Activated CD4-positive, alpha-beta T cell treated with anti-CD3 and anti-CD28 coated beads, Interleukin-2, amount 10 ng/mL, durations not matched to agents 24 days and 14 days (primary cell): ENCODE measurements around the gene TRIM29. TPM values are rescaled to one million over a fixed set of nuclear protein-coding genes. Genes with fewer than 3 reads are reported as not detected.

Source experiments
- DNase-seq: peaks from one replicate; pipeline ENCODE4 v3.0.0; 2022
- H3K27ac Mint-ChIP-seq: one replicate; pipeline ENCODE4 v1.8.0; 2022; ENCODE audit warnings: mild to moderate bottlenecking, mixed read lengths
- H3K27me3 Mint-ChIP-seq: one replicate; pipeline ENCODE4 v1.8.0; 2022; ENCODE audit warnings: mixed read lengths
- H3K36me3 Mint-ChIP-seq: one replicate; pipeline ENCODE4 v1.8.0; 2022; ENCODE audit warnings: low read depth, mild to moderate bottlenecking, mixed read lengths
- H3K4me1 Mint-ChIP-seq: one replicate; pipeline ENCODE4 v1.8.0; 2021; ENCODE audit warnings: mixed read lengths
- H3K4me3 Mint-ChIP-seq: one replicate; pipeline ENCODE4 v1.8.0; 2022; ENCODE audit warnings: mild to moderate bottlenecking, moderate library complexity, mixed read lengths
- H3K9me3 Mint-ChIP-seq: one replicate; pipeline ENCODE4 v1.8.0; 2021; ENCODE audit warnings: mixed read lengths
- intact Hi-C: fragments of 100-400 bp; cut with micrococcal nuclease; formaldehyde crosslinking; loops from one replicate; pipeline ENCODE4 v1.15.1; 2023
- total RNA-seq: library from RNA; stranded (reverse); gene quantifications from 2 replicates; pipeline ENCODE4 v1.2.3, GENCODE V29; 2022

TRIM29 gene
- total RNA-seq, 1 donor from 2014 or later = not detected

DNA sequence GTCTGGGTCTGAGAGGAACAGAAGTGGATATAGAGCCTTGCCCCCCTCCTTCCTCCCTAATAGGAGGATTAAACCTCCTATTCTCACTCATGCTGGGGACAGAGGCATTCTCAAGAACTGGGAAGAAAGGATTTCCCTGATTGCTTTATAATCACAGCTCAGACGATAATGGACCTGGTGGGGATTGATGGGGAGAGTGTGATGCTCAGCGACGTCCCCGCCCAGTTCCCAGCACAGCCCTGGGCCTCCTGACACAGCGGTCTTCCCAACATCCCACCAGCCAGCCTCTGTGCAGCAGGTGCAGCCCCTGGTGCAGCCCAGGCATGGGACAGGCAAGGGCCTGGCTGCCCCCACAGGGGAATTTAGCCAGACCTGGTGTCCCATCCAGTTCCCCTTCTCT, 28.4 kb downstream of the TRIM29 start:
- H3K36me3 Mint-ChIP-seq = no peaks in the 10 kb centered on the region
- H3K27ac Mint-ChIP-seq = no peak overlapping the region
- no peaks in the 10 kb centered on the region for H3K27me3 Mint-ChIP-seq
- H3K4me3 Mint-ChIP-seq = no peak overlapping the region
- no peak for DNase-seq
- H3K9me3 Mint-ChIP-seq = no peaks in the 10 kb centered on the region
- H3K4me1 Mint-ChIP-seq = no peaks in the 10 kb centered on the region
- intact Hi-C loops = loop anchor here (5.0 kb wide), 1 partner anchor 627 kb away; no protein-coding TSS in a partner anchor

DNA sequence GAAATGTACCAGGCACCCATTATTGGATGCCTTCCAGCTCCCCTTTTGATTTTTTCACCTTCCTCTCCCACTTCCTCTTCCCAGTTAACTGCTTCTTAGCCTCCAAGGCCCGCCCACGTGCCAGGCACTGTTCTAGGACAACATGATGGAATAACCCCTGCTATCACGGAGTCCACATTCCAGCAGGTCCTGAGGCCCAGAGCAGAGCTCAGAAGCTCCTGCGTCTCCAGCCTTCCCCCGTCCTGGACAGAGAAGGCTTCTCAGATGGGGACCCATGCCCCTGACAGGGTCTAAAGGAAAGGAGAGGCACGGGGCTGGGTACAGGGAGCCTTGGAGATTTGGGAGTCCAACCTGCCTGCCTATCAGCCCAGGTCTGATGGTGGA, 29.1 kb downstream of the TRIM29 start:
- Mint-ChIP-seq H3K4me1 (no peaks in the 10 kb centered on the region), H3K9me3 (no peaks in the 10 kb centered on the region), H3K4me3 (no peak overlapping the region), H3K36me3 (no peaks in the 10 kb centered on the region), H3K27ac (no peak overlapping the region), H3K27me3 (no peaks in the 10 kb centered on the region)
- no peak for DNase-seq
- intact Hi-C loops = loop anchor here (1.0 to 5.0 kb wide), 3 partner anchors 379 to 626 kb away; partner anchors contain the start of gene NECTIN1

DNA sequence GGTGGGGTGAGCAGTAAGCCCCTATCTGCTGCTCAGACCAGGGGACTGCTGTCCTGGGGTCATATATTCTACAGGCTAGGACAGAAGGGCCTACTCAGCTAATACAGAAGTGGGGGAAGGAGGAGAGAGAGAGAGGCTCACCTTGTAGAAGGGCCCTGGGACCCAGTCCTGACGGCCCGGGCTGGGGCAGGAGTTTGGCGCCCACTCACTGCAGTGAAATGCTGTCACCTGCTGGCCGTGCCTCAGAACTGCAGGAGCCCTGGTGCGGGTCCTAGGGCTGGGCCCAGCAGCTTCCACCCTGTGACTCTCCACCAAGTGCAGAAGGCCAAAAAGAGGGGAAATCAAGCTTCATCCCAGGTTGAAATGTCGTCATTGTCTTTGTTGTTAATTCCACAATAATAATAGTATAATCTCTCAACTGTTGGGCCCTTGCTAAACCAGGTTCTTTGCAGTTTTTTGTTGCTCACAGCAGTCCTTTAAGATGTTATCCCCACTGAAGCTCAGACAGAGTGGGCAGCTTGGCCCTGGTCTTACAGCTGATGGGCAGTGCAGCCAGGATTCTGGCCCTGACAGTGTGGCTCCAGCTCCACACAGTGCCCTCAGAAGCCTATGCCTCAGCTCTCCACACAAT, 29.6 kb downstream of the TRIM29 start:
- Mint-ChIP-seq H3K36me3 (no peaks in the 10 kb centered on the region), H3K4me3 (no peak overlapping the region), H3K4me1 (no peaks in the 10 kb centered on the region), H3K27ac (no peak overlapping the region), H3K9me3 (no peaks in the 10 kb centered on the region), H3K27me3 (no peaks in the 10 kb centered on the region)
- intact Hi-C loops = loop anchor here (1.0 to 5.0 kb wide), 3 partner anchors 379 to 626 kb away; partner anchors contain the start of gene NECTIN1
- peak; percentile 88 for DNase-seq

DNA sequence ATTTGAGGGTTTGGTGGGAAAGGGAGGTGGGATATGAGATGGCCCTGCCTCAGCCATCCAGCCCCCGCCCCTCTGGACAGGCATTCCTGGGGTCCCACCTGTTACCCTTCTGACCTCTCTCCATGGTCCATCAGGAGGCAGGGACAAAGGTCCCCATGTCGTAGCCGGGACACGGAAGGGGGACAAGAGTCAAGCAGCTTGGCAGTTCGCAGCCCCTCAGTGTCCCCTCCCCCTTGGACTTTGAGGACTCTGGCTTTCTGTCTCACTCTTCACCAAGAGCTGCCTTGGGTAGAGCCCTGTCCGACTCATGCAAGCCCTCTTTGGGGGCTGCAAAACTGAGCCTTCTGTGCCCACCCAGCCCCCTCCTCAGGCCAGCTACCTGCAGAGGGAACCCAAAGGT, 30.2 kb downstream of the TRIM29 start:
- Mint-ChIP-seq H3K4me1 (no peaks in the 10 kb centered on the region), H3K27ac (no peak overlapping the region), H3K9me3 (no peaks in the 10 kb centered on the region), H3K36me3 (no peaks in the 10 kb centered on the region), H3K27me3 (no peaks in the 10 kb centered on the region), H3K4me3 (no peak overlapping the region)
- DNase-seq = no peak
- intact Hi-C loops = loop anchor here (1.0 to 5.0 kb wide), 3 partner anchors 378 to 625 kb away; partner anchors contain the start of gene NECTIN1

DNA sequence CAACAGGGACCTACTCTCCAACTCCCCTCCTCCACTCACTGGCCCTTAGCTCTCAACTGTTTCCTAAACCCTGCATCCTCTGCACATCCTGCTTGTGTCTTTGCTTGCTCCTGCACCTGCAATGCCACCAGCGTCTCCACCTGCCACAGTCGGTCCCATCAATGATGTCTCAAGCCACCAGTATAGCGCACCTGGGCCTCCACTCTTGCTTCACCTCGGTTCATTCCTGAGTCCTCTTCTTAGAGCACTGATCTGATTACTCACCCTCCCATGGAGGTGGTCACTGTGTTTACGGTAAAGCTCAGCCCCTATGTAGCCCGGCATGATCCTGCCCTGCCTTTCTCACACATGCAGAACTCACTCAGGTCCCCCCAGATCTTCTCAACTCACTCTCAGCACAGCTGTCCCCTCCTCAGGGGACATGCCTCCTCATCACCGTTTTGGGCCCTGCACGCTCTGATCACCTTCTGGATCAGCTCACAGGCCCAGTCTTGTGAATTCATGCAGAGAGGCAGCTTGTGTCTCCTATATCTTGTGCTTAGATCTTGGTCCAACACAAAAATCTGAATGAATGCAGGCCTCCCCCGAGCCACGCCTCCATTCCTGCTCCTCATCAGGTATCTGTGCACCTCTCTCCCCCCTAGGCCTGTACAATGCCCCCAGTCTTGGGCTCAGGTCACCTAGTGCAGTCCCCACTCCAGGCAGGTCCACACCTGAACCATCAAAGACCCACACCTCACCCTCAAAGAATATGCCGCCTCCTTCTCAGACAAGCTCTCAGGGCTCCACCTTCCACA, 31.4 kb downstream of the TRIM29 start:
- Mint-ChIP-seq H3K9me3 (no peaks in the 10 kb centered on the region), H3K36me3 (no peaks in the 10 kb centered on the region), H3K4me3 (no peak overlapping the region), H3K27me3 (no peaks in the 10 kb centered on the region), H3K27ac (no peak overlapping the region), H3K4me1 (no peaks in the 10 kb centered on the region)
- no peak for DNase-seq
- intact Hi-C loops = loop anchor here (5.0 kb wide), 1 partner anchor 624 kb away; no protein-coding TSS in a partner anchor

DNA sequence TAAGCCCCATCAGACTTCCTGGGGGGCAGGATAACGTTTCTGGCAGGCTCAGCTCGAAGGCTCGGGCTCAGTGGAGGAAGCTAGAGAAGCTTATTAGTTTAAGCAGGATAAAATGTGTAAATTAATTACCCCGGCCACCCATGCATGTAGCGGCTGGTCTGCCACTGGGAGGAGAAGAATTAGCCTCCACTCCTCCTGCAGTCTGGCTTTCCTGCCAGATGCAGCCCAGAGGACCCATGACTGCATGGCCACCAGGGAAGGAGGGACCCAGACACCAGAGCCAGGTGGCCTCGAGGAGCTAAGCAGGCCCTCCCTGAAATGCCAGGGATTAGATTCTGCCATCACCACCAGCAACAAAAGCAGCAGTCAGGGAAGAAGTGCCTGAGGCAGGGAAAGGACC, 32.3 kb downstream of the TRIM29 start:
- Mint-ChIP-seq H3K27me3 (no peaks in the 10 kb centered on the region), H3K36me3 (no peaks in the 10 kb centered on the region), H3K4me3 (no peak overlapping the region), H3K4me1 (no peaks in the 10 kb centered on the region), H3K27ac (no peak overlapping the region), H3K9me3 (no peaks in the 10 kb centered on the region)
- intact Hi-C loops = loop anchor here (5.0 kb wide), 1 partner anchor 623 kb away; no protein-coding TSS in a partner anchor
- DNase-seq = no peak

DNA sequence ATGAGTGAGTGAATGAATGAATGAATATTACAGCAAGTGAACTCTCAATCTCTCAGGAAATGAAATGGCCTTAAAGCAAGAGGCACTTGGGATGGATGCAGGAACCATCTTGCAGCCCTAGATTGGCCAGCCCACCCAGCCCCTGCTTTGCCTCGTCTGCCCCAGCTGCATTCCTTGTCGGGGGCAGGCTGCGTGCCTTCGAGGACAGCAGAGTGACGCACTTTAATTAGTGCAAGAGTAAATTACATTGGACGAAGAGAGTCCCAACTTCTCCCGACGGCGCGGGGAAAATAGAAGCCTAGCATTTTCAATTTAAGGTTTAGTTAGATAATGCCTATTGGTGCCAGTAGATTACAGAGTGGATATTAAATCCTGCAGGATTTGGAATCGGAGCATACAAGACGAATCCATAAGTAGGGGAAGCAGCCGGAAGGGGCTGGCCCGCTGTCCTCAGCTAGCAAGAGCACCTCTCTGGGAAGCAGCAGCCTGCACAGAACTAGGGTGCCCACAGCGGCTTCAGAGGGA, 33.8 kb downstream of the TRIM29 start:
- intact Hi-C loops = no loop called here

DNA sequence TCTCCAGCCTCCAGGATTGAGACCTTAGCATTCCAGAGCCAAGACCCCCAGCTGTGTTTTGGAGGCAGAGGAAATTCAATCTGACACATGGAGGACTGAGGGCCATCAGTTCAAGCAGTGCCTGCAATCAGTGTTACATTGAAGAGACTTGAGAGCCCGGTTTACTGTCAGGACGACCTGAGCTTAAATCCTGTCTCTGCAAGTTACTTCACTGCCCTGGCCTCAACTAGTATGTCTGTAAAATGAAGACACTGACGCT, 35.1 kb downstream of the TRIM29 start:
- no peaks in the 10 kb centered on the region for H3K9me3 Mint-ChIP-seq
- H3K4me3 Mint-ChIP-seq = no peak overlapping the region
- no peaks in the 10 kb centered on the region for H3K36me3 Mint-ChIP-seq
- no peaks in the 10 kb centered on the region for H3K4me1 Mint-ChIP-seq
- no peaks in the 10 kb centered on the region for H3K27me3 Mint-ChIP-seq
- no peak overlapping the region for H3K27ac Mint-ChIP-seq
- intact Hi-C loops = no loop called here
- no peak for DNase-seq

More for the DNA sequence above, 33.8 kb downstream of the TRIM29 start:
- DNase-seq = no peak
- no peaks in the 10 kb centered on the region for H3K4me1 Mint-ChIP-seq
- H3K27ac Mint-ChIP-seq = no peak overlapping the region
- H3K9me3 Mint-ChIP-seq = no peaks in the 10 kb centered on the region
- H3K4me3 Mint-ChIP-seq = no peak overlapping the region
- H3K36me3 Mint-ChIP-seq = no peaks in the 10 kb centered on the region
- no peaks in the 10 kb centered on the region for H3K27me3 Mint-ChIP-seq

DNA sequence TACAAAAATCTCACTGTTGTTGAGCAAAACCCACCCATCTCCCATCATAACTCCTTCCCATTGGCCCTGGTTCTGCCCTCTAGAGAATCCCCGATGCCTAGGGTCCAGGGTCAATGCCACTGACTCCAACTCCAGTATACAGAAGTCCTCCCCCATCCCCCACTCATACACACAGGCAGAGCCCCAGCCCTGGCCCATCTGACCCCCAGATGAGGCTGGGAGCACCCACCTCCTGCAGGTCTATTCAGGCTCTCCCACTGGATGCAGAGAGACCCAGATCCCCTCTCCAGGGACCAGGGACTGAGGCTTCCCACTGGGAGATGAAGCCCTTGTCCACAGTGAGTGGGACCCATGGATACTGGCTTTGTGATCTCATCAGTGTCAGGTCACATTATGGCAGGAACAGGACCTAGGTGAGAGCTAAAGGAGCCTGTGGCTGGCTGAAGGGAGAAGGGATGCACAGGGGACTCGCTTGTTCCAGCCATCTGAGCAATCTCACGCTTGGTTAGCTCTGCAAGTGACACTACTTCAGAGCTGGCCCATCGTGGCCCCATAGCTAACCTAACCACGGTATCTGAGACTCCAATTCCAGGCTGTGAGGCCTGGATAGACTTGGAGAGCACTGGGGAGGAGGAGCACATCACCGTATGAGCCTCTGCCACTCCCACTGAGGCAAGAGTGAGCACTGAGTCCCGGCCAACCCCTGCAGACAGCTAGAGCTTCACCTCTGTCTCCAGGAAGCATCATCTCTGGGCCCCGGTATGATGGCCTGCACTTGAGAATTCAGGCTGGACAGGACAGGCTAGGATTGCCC, 35.7 kb downstream of the TRIM29 start:
- no peaks in the 10 kb centered on the region for H3K4me1 Mint-ChIP-seq
- H3K36me3 Mint-ChIP-seq = no peaks in the 10 kb centered on the region

DNA sequence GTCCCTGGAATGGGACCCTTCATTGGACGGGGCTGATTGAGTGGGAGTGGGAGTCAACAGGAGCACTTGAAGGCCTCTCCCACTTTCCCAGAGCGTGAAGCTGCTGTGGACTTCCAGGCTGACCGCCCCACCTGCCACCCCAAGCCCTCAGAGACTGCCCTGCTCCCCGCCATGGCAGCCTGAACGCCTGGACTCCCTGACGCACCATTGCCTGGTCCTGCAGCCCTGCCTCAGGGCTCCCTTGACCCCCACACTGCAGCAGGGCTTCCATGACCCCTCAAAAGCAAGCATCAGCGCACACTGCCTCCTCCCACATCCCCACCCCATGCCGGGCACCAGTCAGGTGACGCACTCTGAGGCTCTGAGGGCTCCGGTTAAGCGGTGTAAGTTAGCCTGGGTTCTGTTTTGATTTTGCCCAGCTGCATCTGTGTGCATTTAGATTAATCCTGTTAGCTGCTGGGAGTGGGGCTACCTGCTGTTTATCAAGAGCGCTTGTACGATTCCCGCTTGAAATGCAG, 39.4 kb downstream of the TRIM29 start:
- Mint-ChIP-seq H3K4me3 (no peak overlapping the region), H3K27ac (no peak overlapping the region), H3K36me3 (no peaks in the 10 kb centered on the region), H3K4me1 (no peaks in the 10 kb centered on the region), H3K27me3 (peaks cover 2% of the 10 kb centered on the region), H3K9me3 (no peaks in the 10 kb centered on the region)
- no peak for DNase-seq
- intact Hi-C loops = no loop called here

More for the DNA sequence above, 35.7 kb downstream of the TRIM29 start:
- no peak overlapping the region for H3K27ac Mint-ChIP-seq
- H3K4me3 Mint-ChIP-seq = no peak overlapping the region
- intact Hi-C loops = no loop called here
- H3K27me3 Mint-ChIP-seq = no peaks in the 10 kb centered on the region
- DNase-seq = no peak
- no peaks in the 10 kb centered on the region for H3K9me3 Mint-ChIP-seq

DNA sequence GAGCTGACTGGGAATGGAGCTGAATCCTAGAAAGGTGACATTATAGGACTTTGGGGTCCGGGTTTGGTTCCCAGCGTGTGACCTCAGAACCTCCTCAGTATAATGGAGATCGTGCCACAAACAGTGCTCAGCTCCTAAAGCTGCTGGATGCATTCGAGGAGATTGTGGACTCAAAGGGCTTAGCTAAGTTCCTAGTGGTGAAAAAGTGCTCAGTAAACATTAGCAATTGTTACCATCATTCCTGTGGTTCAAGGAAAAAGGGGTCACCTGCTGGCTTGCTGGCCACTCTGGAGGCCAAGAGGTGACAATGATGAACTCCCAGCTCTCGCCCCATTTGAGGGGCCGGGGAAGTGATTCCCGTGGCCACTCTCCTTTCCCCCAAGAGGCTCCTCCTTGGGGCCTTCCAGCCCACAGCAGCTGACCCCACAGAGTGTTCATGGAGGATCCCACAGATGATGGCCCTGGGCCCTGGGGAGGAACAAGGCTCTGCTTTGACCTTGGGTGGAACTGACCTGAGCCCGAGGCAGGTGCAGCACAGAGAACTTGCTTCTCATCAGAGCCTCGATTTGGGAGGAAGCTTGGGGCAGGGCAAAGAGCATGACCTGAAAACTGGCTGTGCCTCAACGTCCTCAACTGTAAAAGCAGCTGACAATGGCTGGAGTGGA, 40.1 kb downstream of the TRIM29 start:
- Mint-ChIP-seq H3K36me3 (no peaks in the 10 kb centered on the region), H3K9me3 (no peaks in the 10 kb centered on the region), H3K4me1 (no peaks in the 10 kb centered on the region), H3K4me3 (no peak overlapping the region), H3K27ac (no peak overlapping the region), H3K27me3 (peaks cover 2% of the 10 kb centered on the region)
- intact Hi-C loops = no loop called here
- DNase-seq = no peak

DNA sequence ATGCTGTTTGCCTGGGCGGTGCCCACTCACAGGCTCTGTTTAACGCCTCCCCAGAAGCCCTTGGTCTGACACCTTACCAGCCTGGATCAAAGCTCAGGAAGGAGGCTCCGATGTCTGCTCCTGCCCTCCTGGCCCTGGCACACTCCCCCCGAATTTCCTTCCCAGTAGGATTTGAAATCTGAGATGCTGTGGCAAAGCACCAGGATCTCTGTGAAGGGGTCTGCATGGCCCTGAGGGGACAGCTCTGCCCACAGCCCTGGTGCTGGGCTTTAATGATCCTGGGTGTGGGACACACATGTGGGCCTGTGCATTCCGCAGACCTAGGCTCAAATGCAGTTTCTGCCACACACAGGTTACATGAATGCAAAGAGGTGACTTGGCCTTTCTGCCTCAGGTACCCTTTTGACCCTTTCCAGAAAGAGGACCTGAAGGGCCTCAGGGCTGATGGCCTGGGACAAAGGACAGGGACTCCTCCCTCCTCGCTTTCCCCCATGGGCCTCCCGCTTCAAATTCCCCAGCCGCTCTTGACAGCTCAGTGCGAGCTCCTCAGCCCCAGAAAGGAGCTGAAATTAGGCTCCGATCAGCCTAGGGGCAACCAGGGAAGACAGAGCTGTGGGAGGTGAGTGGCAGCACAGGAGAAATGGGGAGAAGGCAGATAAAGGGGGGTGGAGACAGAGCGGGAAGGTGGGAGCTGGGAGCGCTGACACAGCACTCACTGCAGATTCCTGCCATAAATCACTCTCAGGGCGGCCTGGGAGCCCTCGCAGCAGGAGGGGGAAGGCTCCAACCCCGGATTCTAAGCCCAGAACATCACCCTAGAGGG, 41.3 kb downstream of the TRIM29 start:
- no peaks in the 10 kb centered on the region for H3K36me3 Mint-ChIP-seq
- peaks cover 4% of the 10 kb centered on the region for H3K27me3 Mint-ChIP-seq
- H3K4me1 Mint-ChIP-seq = no peaks in the 10 kb centered on the region
- intact Hi-C loops = no loop called here
- H3K4me3 Mint-ChIP-seq = no peak overlapping the region
- H3K27ac Mint-ChIP-seq = no peak overlapping the region
- no peak for DNase-seq
- H3K9me3 Mint-ChIP-seq = no peaks in the 10 kb centered on the region

DNA sequence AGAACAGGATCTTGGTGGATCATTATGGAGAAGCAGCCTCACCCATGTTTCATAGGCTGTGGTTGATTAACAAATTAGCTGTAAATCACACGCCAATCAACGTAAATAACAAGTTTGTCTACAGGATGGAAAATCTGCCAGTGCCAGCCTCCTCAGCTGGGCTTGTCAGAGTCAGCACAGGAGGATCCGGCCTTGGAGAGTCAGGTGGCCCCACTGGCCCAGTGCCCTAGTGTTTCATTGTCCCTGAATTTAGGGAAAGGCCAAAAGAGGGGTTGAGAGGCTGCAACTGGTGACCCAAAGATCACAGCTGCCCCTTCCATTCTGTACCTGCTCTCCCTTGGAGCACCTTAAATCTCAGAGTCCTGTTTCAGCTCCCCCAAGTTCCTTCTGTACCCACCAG, 42.4 kb downstream of the TRIM29 start:
- intact Hi-C loops = no loop called here
- peaks cover 4% of the 10 kb centered on the region for H3K27me3 Mint-ChIP-seq
- H3K36me3 Mint-ChIP-seq = no peaks in the 10 kb centered on the region
- no peak for DNase-seq
- H3K27ac Mint-ChIP-seq = no peak overlapping the region
- H3K9me3 Mint-ChIP-seq = no peaks in the 10 kb centered on the region
- H3K4me1 Mint-ChIP-seq = no peaks in the 10 kb centered on the region
- H3K4me3 Mint-ChIP-seq = no peak overlapping the region
